ENCODE results near the gene FOCAD.

GRCh38 chr9:20771729-20772128 is 87.7 kb downstream of the FOCAD start:
- no peak for TF ChIP-seq ZNF341 (tag by site-specific recombination; IDR thresholded peaks at IDR 0.05; ENCODE audit: low read depth)
- no peak for TF ChIP-seq ZBTB8A (tag by site-specific recombination; IDR thresholded peaks at IDR 0.05)
- no peak for TF ChIP-seq KLF8 (tag by site-specific recombination; IDR thresholded peaks at IDR 0.05)
- no peak for TF ChIP-seq CTCF (tag by site-specific recombination; IDR thresholded peaks at IDR 0.05)
- no peak for TF ChIP-seq SP2 (tag by site-specific recombination; IDR thresholded peaks at IDR 0.05)
- no peak for TF ChIP-seq ZNF26 (tag by site-specific recombination; IDR thresholded peaks at IDR 0.05)
- no peak for TF ChIP-seq ZNF311 (tag by site-specific recombination; IDR thresholded peaks at IDR 0.05; ENCODE audit: borderline replicate concordance)
- no peak for TF ChIP-seq ZBTB44 (tag by site-specific recombination; IDR thresholded peaks at IDR 0.05)
- no peak for TF ChIP-seq REST (tag by site-specific recombination; IDR thresholded peaks at IDR 0.05)
- no peak for TF ChIP-seq ZBTB6 (tag by site-specific recombination; IDR thresholded peaks at IDR 0.05)
- no peak for TF ChIP-seq ZNF571 (tag by site-specific recombination; IDR thresholded peaks at IDR 0.05)
- TF ChIP-seq YY1 (tag by site-specific recombination; IDR thresholded peaks at IDR 0.05): no peak
- no peak for TF ChIP-seq ZNF561 (tag by site-specific recombination; IDR thresholded peaks at IDR 0.05; ENCODE audit: borderline replicate concordance)

Data from HEK293 (cell line).